Measurements from ENCODE around the gene AGBL5. TPM values are rescaled to one million over a fixed set of nuclear protein-coding genes. Genes with fewer than 3 reads are reported as not detected.
"Not testable (repeated sequence)": the region's sequence is repeated elsewhere in the genome, so short reads cannot be mapped to it uniquely, and the experiment has no call there.

The AGBL5 gene
- total RNA-seq, 1 donor from 2014 or later: 32.0 TPM

GRCh38 chr2:27074738-27075565, 23.5 kb downstream of the AGBL5 start:
- no peak for TF ChIP-seq CTCF (IDR thresholded peaks at IDR 0.05; ENCODE audit: insufficient read depth, low read length, poor library complexity, severe bottlenecking)
- no peaks in the 10 kb centered on the region for H3K27me3 ChIP-seq (ENCODE audit: control insufficient read depth, insufficient read depth, low read length)
- no peak for DNase-seq (ENCODE audit: low read depth)
- H3K36me3 ChIP-seq (ENCODE audit: control insufficient read depth, insufficient read depth, low read length): no peaks in the 10 kb centered on the region
- H3K4me3 ChIP-seq (ENCODE audit: low read depth, low read length): no peak overlapping the region

GRCh38 chr2:27075566-27075871, 24.1 kb downstream of the AGBL5 start:
- H3K4me3 ChIP-seq (ENCODE audit: low read depth, low read length); H3K27me3 ChIP-seq (ENCODE audit: control insufficient read depth, insufficient read depth, low read length); H3K36me3 ChIP-seq (ENCODE audit: control insufficient read depth, insufficient read depth, low read length); DNase-seq (ENCODE audit: low read depth): not testable (repeated sequence)

- no peak for DNase-seq (ENCODE audit: low read depth)
- TF ChIP-seq CTCF (IDR thresholded peaks at IDR 0.05; ENCODE audit: insufficient read depth, low read length, poor library complexity, severe bottlenecking): no peak
- no peak overlapping the region for H3K4me3 ChIP-seq (ENCODE audit: low read depth, low read length)
- H3K36me3 ChIP-seq (ENCODE audit: control insufficient read depth, insufficient read depth, low read length): no peaks in the 10 kb centered on the region
- no peaks in the 10 kb centered on the region for H3K27me3 ChIP-seq (ENCODE audit: control insufficient read depth, insufficient read depth, low read length)
Observed at GRCh38 chr2:27076323-27076722, 24.9 kb downstream of the AGBL5 start.

GRCh38 chr2:27077231-27077630, 25.8 kb downstream of the AGBL5 start:
- no peaks in the 10 kb centered on the region for H3K27me3 ChIP-seq (ENCODE audit: control insufficient read depth, insufficient read depth, low read length)
- TF ChIP-seq CTCF (IDR thresholded peaks at IDR 0.05; ENCODE audit: insufficient read depth, low read length, poor library complexity, severe bottlenecking): no peak
- no peak overlapping the region for H3K4me3 ChIP-seq (ENCODE audit: low read depth, low read length)
- H3K36me3 ChIP-seq (ENCODE audit: control insufficient read depth, insufficient read depth, low read length): no peaks in the 10 kb centered on the region
- no peak for DNase-seq (ENCODE audit: low read depth)

GRCh38 chr2:27078267-27079194, 27.1 kb downstream of the AGBL5 start, which contains the start of gene EMILIN1:
Gene EMILIN1 (plus strand): TSS chr2:27078615. CDS start chr2:27079066, 451 bp downstream.
- H3K36me3 ChIP-seq (ENCODE audit: control insufficient read depth, insufficient read depth, low read length): no peaks in the 10 kb centered on the region
- TF ChIP-seq CTCF (IDR thresholded peaks at IDR 0.05; ENCODE audit: insufficient read depth, low read length, poor library complexity, severe bottlenecking): no peak
- DNase-seq (ENCODE audit: low read depth): no peak
- H3K4me3 ChIP-seq (ENCODE audit: low read depth, low read length): peak within 1 kb of the TSS; percentile 8
- H3K27me3 ChIP-seq (ENCODE audit: control insufficient read depth, insufficient read depth, low read length): no peaks in the 10 kb centered on the region
